Activated T-cell treated with anti-CD3 and anti-CD28 coated beads, Interleukin-2, amount 50 U/mL, for 24 hours (primary cell): ENCODE data around the gene LCLAT1.
A peak's percentile ranks its signal among the peaks of the same experiment; 100 is the strongest.

ENCODE experiments used
- DNase-seq: peaks from one replicate; pipeline ENCODE4 v3.0.0-alpha.2; 2020
- H3K27ac Mint-ChIP-seq: 2 replicates; pipeline ENCODE4 v1.8.0; 2020; ENCODE audit warnings: mild to moderate bottlenecking, mixed read lengths
- H3K27me3 Mint-ChIP-seq: 2 replicates; pipeline ENCODE4 v1.8.0; 2020; ENCODE audit warnings: mixed read lengths
- H3K36me3 Mint-ChIP-seq: 2 replicates; pipeline ENCODE4 v1.8.0; 2020; ENCODE audit warnings: low read depth, mixed read lengths
- H3K4me1 Mint-ChIP-seq: 2 replicates; pipeline ENCODE4 v1.8.0; 2020; ENCODE audit warnings: low read depth, mixed read lengths
- H3K4me3 Mint-ChIP-seq: 2 replicates; pipeline ENCODE4 v1.8.0; 2020; ENCODE audit warnings: mild to moderate bottlenecking, moderate library complexity, mixed read lengths
- H3K9me3 Mint-ChIP-seq: 2 replicates; pipeline ENCODE4 v1.8.0; 2020; ENCODE audit warnings: mixed read lengths

LCLAT1 gene

GRCh38 chr2:30514848-30515435, 67.9 kb downstream of the LCLAT1 start:
- Mint-ChIP-seq H3K27ac (no peak overlapping the region), H3K9me3 (peaks cover 25% of the 10 kb centered on the region), H3K4me3 (no peak overlapping the region), H3K27me3 (no peaks in the 10 kb centered on the region), H3K36me3 (peaks cover 28% of the 10 kb centered on the region), H3K4me1 (peaks cover 34% of the 10 kb centered on the region)
- no peak for DNase-seq

- Mint-ChIP-seq H3K4me1 (peaks cover 22% of the 10 kb centered on the region), H3K4me3 (no peak overlapping the region), H3K27ac (no peak overlapping the region), H3K9me3 (peaks cover 27% of the 10 kb centered on the region), H3K27me3 (no peaks in the 10 kb centered on the region), H3K36me3 (peaks cover 35% of the 10 kb centered on the region)
- DNase-seq, result no peak
Observed at GRCh38 chr2:30516166-30516565, 69.1 kb downstream of the LCLAT1 start.

GRCh38 chr2:30519796-30520195, 72.8 kb downstream of the LCLAT1 start:
- Mint-ChIP-seq H3K4me3 (no peak overlapping the region), H3K9me3 (peaks cover 27% of the 10 kb centered on the region), H3K36me3 (peaks cover 46% of the 10 kb centered on the region), H3K27ac (no peak overlapping the region), H3K27me3 (no peaks in the 10 kb centered on the region), H3K4me1 (peaks cover 4% of the 10 kb centered on the region)
- no peak for DNase-seq

GRCh38 chr2:30522421-30522820, 75.4 kb downstream of the LCLAT1 start:
- no peak overlapping the region for H3K4me3 Mint-ChIP-seq
- H3K27me3 Mint-ChIP-seq, result no peaks in the 10 kb centered on the region
- peaks cover 65% of the 10 kb centered on the region for H3K36me3 Mint-ChIP-seq

GRCh38 chr2:30527411-30527810, 80.4 kb downstream of the LCLAT1 start:
- H3K4me1 Mint-ChIP-seq, result no peaks in the 10 kb centered on the region

More at GRCh38 chr2:30522421-30522820, 75.4 kb downstream of the LCLAT1 start:
- Mint-ChIP-seq H3K27ac (no peak overlapping the region), H3K9me3 (peaks cover 30% of the 10 kb centered on the region), H3K4me1 (no peaks in the 10 kb centered on the region)
- DNase-seq, result no peak

GRCh38 chr2:30527859-30528258, 80.8 kb downstream of the LCLAT1 start:
- Mint-ChIP-seq H3K4me3 (no peak overlapping the region), H3K4me1 (no peaks in the 10 kb centered on the region), H3K27ac (no peak overlapping the region), H3K9me3 (peaks cover 8% of the 10 kb centered on the region), H3K27me3 (no peaks in the 10 kb centered on the region), H3K36me3 (peaks cover 48% of the 10 kb centered on the region)
- DNase-seq, result no peak

More at GRCh38 chr2:30527411-30527810, 80.4 kb downstream of the LCLAT1 start:
- DNase-seq, result no peak
- Mint-ChIP-seq H3K36me3 (peaks cover 47% of the 10 kb centered on the region), H3K27ac (no peak overlapping the region), H3K4me3 (no peak overlapping the region), H3K9me3 (peaks cover 8% of the 10 kb centered on the region), H3K27me3 (no peaks in the 10 kb centered on the region)

- Mint-ChIP-seq H3K27ac (no peak overlapping the region), H3K4me1 (no peaks in the 10 kb centered on the region), H3K9me3 (peaks cover 13% of the 10 kb centered on the region), H3K4me3 (no peak overlapping the region), H3K27me3 (no peaks in the 10 kb centered on the region), H3K36me3 (peaks cover 66% of the 10 kb centered on the region)
- no peak for DNase-seq
Observed at GRCh38 chr2:30530346-30530745, 83.3 kb downstream of the LCLAT1 start.

GRCh38 chr2:30541680-30542079, 94.6 kb downstream of the LCLAT1 start:
- H3K36me3 Mint-ChIP-seq, result peaks cover 30% of the 10 kb centered on the region
- H3K4me3 Mint-ChIP-seq, result no peak overlapping the region
- peaks cover 10% of the 10 kb centered on the region for H3K4me1 Mint-ChIP-seq
- H3K27me3 Mint-ChIP-seq, result no peaks in the 10 kb centered on the region
- peaks cover 2% of the 10 kb centered on the region for H3K9me3 Mint-ChIP-seq
- no peak overlapping the region for H3K27ac Mint-ChIP-seq
- no peak for DNase-seq

- H3K27me3 Mint-ChIP-seq, result no peaks in the 10 kb centered on the region
- no peak overlapping the region for H3K27ac Mint-ChIP-seq
- H3K4me1 Mint-ChIP-seq, result peaks cover 14% of the 10 kb centered on the region
- H3K9me3 Mint-ChIP-seq, result no peaks in the 10 kb centered on the region
- no peak overlapping the region for H3K4me3 Mint-ChIP-seq
- peaks cover 16% of the 10 kb centered on the region for H3K36me3 Mint-ChIP-seq
- DNase-seq, result no peak
Observed at GRCh38 chr2:30545875-30546274, 98.8 kb downstream of the LCLAT1 start.

- Mint-ChIP-seq H3K4me1 (peaks cover 4% of the 10 kb centered on the region), H3K27ac (no peak overlapping the region), H3K9me3 (peaks cover 4% of the 10 kb centered on the region), H3K4me3 (no peak overlapping the region), H3K27me3 (no peaks in the 10 kb centered on the region), H3K36me3 (peaks cover 27% of the 10 kb centered on the region)
- no peak for DNase-seq
Observed at GRCh38 chr2:30548386-30548785, 101.3 kb downstream of the LCLAT1 start.

- peaks cover 27% of the 10 kb centered on the region for H3K36me3 Mint-ChIP-seq
- H3K4me1 Mint-ChIP-seq, result peaks cover 4% of the 10 kb centered on the region
- H3K27me3 Mint-ChIP-seq, result no peaks in the 10 kb centered on the region
- DNase-seq, result no peak
- peaks cover 4% of the 10 kb centered on the region for H3K9me3 Mint-ChIP-seq
- H3K4me3 Mint-ChIP-seq, result no peak overlapping the region
- no peak overlapping the region for H3K27ac Mint-ChIP-seq
Observed at GRCh38 chr2:30549096-30549495, 102.0 kb downstream of the LCLAT1 start.

GRCh38 chr2:30559544-30560275, 112.7 kb downstream of the LCLAT1 start:
- H3K27ac Mint-ChIP-seq, result no peak overlapping the region
- no peaks in the 10 kb centered on the region for H3K27me3 Mint-ChIP-seq
- peaks cover 2% of the 10 kb centered on the region for H3K4me1 Mint-ChIP-seq
- H3K9me3 Mint-ChIP-seq, result no peaks in the 10 kb centered on the region
- no peak overlapping the region for H3K4me3 Mint-ChIP-seq
- DNase-seq, result no peak
- H3K36me3 Mint-ChIP-seq, result peaks cover 26% of the 10 kb centered on the region

GRCh38 chr2:30561349-30561748, 114.3 kb downstream of the LCLAT1 start:
- no peak overlapping the region for H3K27ac Mint-ChIP-seq
- no peak overlapping the region for H3K4me3 Mint-ChIP-seq
- H3K27me3 Mint-ChIP-seq, result no peaks in the 10 kb centered on the region
- no peak for DNase-seq
- peaks cover 11% of the 10 kb centered on the region for H3K4me1 Mint-ChIP-seq
- peaks cover 39% of the 10 kb centered on the region for H3K36me3 Mint-ChIP-seq
- H3K9me3 Mint-ChIP-seq, result no peaks in the 10 kb centered on the region

- Mint-ChIP-seq H3K27ac (peak overlapping the region; percentile 73), H3K36me3 (peaks cover 66% of the 10 kb centered on the region), H3K4me3 (no peak overlapping the region), H3K27me3 (no peaks in the 10 kb centered on the region), H3K4me1 (peaks cover 14% of the 10 kb centered on the region), H3K9me3 (no peaks in the 10 kb centered on the region)
- no peak for DNase-seq
Observed at GRCh38 chr2:30565851-30566358, 118.9 kb downstream of the LCLAT1 start.

GRCh38 chr2:30566631-30567030, 119.6 kb downstream of the LCLAT1 start:
- peaks cover 12% of the 10 kb centered on the region for H3K4me1 Mint-ChIP-seq
- H3K9me3 Mint-ChIP-seq, result no peaks in the 10 kb centered on the region
- H3K4me3 Mint-ChIP-seq, result no peak overlapping the region
- H3K27me3 Mint-ChIP-seq, result no peaks in the 10 kb centered on the region
- H3K27ac Mint-ChIP-seq, result no peak overlapping the region
- DNase-seq, result no peak
- H3K36me3 Mint-ChIP-seq, result peaks cover 65% of the 10 kb centered on the region
